NCI-H345 treated with DMSO at 0.1 percent for 48 hours (cell line): ENCODE measurements around the gene APOD.
"Not testable (repeated sequence)": the region's sequence is repeated elsewhere in the genome, so short reads cannot be mapped to it uniquely, and the experiment has no call there.

Experiments
- DNase-seq: peaks from one replicate; lab custom pipeline; 2025; ENCODE audit not compliant: unreplicated experiment; lab: John Stamatoyannopoulos, UW

APOD gene

GRCh38 chr3:195583831-195584542, at the start of gene APOD:
APOD (minus strand) TSS chr3:195583940; CDS start chr3:195579461, 4,479 bp downstream.
- no peak for DNase-seq

GRCh38 chr3:195633351-195633750, 49.6 kb upstream of the APOD start:
- not testable (repeated sequence) for DNase-seq

- not testable (repeated sequence) for DNase-seq
These were observed 48.9 kb upstream of the APOD start for GRCh38 chr3:195632501-195633185.

- DNase-seq: not testable (repeated sequence)
These were observed 48.3 kb upstream of the APOD start for GRCh38 chr3:195632046-195632445.

- not testable (repeated sequence) for DNase-seq
These were observed 47.3 kb upstream of the APOD start for GRCh38 chr3:195630938-195631495.

- DNase-seq: not testable (repeated sequence)
These were observed 46.6 kb upstream of the APOD start for GRCh38 chr3:195630086-195630917.

- not testable (repeated sequence) for DNase-seq
These were observed 45.9 kb upstream of the APOD start for GRCh38 chr3:195629682-195630081.

- DNase-seq: not testable (repeated sequence)
These were observed 44.7 kb upstream of the APOD start for GRCh38 chr3:195628386-195628920.

- DNase-seq: not testable (repeated sequence)
These were observed 44.0 kb upstream of the APOD start for GRCh38 chr3:195627515-195628385.

- not testable (repeated sequence) for DNase-seq
These were observed 41.1 kb upstream of the APOD start for GRCh38 chr3:195624603-195625560.

GRCh38 chr3:195624171-195624570, 40.4 kb upstream of the APOD start:
- not testable (repeated sequence) for DNase-seq

GRCh38 chr3:195623217-195623965, 39.7 kb upstream of the APOD start:
- DNase-seq: not testable (repeated sequence)

- not testable (repeated sequence) for DNase-seq
These were observed 38.9 kb upstream of the APOD start for GRCh38 chr3:195622523-195623170.

GRCh38 chr3:195622012-195622411, 38.3 kb upstream of the APOD start:
- not testable (repeated sequence) for DNase-seq

- DNase-seq: not testable (repeated sequence)
These were observed 37.4 kb upstream of the APOD start for GRCh38 chr3:195621095-195621494.

GRCh38 chr3:195620476-195620875, 36.7 kb upstream of the APOD start:
- DNase-seq: not testable (repeated sequence)

GRCh38 chr3:195619591-195620369, 36.0 kb upstream of the APOD start:
- DNase-seq: not testable (repeated sequence)
